Measurements from ENCODE around the gene SMTNL1. TPM values are rescaled to one million over a fixed set of nuclear protein-coding genes. Genes with fewer than 3 reads are reported as not detected.

The SMTNL1 gene
- total and polyA plus RNA-seq, 2 experiments from 2014 or later = 0.89 TPM; not detected in 1

DNA sequence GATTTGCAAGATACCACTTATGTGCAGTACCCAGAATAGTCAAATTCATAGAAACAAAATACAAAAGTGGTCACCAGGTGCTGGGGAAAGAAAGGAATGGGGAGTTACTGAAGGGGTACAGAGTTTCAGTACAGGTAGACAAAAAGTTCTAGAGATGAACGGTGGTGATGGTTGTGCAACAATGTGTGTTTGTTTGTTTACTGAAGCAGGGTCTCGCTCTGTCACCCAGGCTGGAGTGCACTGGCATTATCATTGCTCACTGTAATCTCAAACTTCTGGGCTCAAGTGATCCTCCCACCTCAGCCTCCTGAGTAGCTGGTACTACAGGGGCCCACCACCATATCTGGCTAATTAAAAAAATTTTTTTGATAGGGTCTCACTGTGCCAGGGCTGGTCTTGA, 18.0 kb downstream of the SMTNL1 start:
- Histone ChIP-seq H3K36me3 (peaks cover 46% of the 10 kb centered on the region), H3K27me3 (no peaks in the 10 kb centered on the region), H3K4me1 (ENCODE audit: low read depth) (no peaks in the 10 kb centered on the region), H3K27ac (no peak overlapping the region), H3K9me3 (ENCODE audit: low read depth) (no peaks in the 10 kb centered on the region), H3K4me3 (no peak overlapping the region)
- no peak for DNase-seq (ENCODE audit: low read depth in 1 of 2, low spot score in 1 of 2)
- TF ChIP-seq, protein P1, sequence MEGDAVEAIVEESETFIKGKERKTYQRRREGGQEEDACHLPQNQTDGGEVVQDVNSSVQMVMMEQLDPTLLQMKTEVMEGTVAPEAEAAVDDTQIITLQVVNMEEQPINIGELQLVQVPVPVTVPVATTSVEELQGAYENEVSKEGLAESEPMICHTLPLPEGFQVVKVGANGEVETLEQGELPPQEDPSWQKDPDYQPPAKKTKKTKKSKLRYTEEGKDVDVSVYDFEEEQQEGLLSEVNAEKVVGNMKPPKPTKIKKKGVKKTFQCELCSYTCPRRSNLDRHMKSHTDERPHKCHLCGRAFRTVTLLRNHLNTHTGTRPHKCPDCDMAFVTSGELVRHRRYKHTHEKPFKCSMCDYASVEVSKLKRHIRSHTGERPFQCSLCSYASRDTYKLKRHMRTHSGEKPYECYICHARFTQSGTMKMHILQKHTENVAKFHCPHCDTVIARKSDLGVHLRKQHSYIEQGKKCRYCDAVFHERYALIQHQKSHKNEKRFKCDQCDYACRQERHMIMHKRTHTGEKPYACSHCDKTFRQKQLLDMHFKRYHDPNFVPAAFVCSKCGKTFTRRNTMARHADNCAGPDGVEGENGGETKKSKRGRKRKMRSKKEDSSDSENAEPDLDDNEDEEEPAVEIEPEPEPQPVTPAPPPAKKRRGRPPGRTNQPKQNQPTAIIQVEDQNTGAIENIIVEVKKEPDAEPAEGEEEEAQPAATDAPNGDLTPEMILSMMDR (IDR thresholded peaks at IDR 0.05; ENCODE audit: low read depth, low read length) = no peak

DNA sequence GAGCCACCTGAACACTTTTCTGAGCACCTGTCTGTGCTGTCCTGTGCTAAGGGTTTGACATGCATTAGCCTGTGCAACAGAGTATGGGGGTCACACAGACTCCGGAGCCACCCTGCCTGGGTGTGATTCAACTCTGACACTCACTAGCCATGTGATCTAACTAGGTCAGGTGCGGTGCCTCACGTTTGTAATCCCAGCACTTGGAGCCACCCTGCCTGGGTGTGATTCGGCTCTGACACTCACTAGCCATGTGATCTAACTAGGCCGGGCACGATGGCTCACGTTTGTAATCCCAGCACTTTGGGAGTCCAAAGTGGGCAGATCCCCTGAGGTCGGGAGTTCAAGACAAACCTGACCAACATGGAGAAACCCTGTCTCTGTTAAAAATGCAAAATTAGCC, 18.6 kb downstream of the SMTNL1 start:
- TF ChIP-seq, protein P1 (IDR thresholded peaks at IDR 0.05; ENCODE audit: low read depth, low read length) = no peak
- Histone ChIP-seq H3K4me1 (ENCODE audit: low read depth) (no peaks in the 10 kb centered on the region), H3K9me3 (ENCODE audit: low read depth) (no peaks in the 10 kb centered on the region), H3K27me3 (no peaks in the 10 kb centered on the region), H3K36me3 (peaks cover 46% of the 10 kb centered on the region), H3K4me3 (no peak overlapping the region), H3K27ac (no peak overlapping the region)
- DNase-seq (ENCODE audit: low read depth in 1 of 2, low spot score in 1 of 2) = no peak

DNA sequence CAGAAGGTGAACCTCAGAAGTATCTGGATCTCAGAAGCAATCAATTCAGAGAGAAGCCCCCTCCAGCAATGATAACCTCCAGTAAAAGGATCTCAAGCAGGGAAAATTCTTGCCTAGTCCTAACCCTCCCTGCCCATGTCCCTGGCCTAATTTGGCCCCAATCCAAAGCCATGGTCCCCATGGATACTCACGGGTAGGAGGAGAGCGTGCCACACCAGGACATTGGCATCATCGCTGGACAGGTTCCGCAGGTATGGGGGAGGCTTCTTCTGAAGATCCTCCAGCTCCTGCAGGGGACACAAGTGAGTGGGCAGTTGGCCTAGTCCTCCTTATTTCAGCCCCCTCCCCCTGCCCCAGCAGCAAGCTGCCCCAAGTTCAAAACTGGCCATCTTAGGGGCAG, 22.8 kb downstream of the SMTNL1 start:
- no peaks in the 10 kb centered on the region for H3K27me3 ChIP-seq
- peaks cover 11% of the 10 kb centered on the region for H3K4me1 ChIP-seq (ENCODE audit: low read depth)
- H3K36me3 ChIP-seq = peaks cover 19% of the 10 kb centered on the region
- no peak for DNase-seq (ENCODE audit: low read depth in 1 of 2, low spot score in 1 of 2)
- H3K9me3 ChIP-seq (ENCODE audit: low read depth) = no peaks in the 10 kb centered on the region
- no peak overlapping the region for H3K27ac ChIP-seq
- no peak overlapping the region for H3K4me3 ChIP-seq
- TF ChIP-seq, protein P1 (IDR thresholded peaks at IDR 0.05; ENCODE audit: low read depth, low read length) = no peak

DNA sequence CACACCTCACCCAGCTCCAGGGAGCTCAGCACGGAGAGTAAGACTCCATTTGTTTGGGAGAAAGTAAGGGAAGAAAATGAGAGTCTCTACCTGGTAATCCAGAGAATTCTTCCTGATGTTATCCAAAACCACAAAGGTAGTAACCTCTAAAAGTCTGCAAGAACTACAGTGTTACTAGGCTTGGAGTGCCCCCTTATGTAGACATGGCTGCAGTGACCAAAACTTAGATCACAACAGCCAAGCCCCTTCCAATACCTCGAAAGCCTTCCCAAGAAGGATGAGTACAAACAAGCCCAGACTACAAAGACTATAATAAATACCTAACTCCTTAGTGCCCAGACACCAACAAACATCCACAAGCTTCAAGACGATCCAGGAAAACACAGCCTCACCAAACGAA, 25.2 kb downstream of the SMTNL1 start:
- no peaks in the 10 kb centered on the region for H3K9me3 ChIP-seq (ENCODE audit: low read depth)
- peaks cover 16% of the 10 kb centered on the region for H3K36me3 ChIP-seq
- peak in 1 of 2 donors; percentile 22 for DNase-seq (ENCODE audit: low read depth in 1 of 2, low spot score in 1 of 2)
- H3K4me1 ChIP-seq (ENCODE audit: low read depth) = peaks cover 14% of the 10 kb centered on the region
- H3K27me3 ChIP-seq = no peaks in the 10 kb centered on the region
- H3K27ac ChIP-seq = peak overlapping the region; percentile 71
- H3K4me3 ChIP-seq = no peak overlapping the region
- TF ChIP-seq, protein P1 (IDR thresholded peaks at IDR 0.05; ENCODE audit: low read depth, low read length) = no peak

DNA sequence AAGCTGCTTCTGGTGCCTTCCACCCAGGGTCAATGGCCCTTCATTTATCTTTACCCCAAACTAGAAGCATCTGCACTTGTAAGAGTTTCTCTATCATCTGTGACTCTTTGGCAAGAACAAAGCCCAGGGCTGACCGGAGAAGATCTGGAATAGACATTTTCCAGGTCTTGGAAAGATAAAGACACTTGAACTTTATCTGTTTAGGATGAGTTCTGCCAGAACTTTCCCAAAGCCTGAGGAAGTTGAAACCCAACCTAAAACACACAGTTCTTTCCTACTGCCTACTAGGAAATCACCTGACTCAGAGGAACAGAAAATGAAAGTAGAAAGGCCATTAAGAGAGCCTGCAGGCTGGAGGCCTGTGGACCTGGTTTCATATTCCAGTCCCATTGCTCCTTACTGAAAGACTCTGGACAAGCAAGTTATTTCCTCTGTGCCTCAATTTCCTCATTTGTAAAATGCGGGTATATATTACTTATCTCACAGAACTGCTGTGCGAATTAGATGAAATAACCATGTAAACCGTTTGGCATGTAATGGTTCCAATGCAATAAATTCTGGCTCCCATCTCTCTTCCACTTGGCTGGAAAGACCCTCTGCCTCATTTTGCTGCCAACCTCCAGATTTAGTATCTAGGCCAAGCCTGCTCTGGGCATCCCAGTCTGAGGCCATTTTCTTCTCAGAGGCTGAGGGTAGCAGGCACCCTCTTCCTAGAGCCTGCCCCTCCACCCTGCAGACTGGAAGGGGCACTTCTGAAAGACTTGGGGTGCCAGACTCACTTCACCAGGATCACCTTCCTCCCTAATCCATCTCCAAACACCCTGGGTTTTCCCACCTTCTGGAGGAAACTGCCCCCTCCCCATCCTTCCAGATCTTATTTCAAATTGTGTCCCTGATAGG, 28.9 kb downstream of the SMTNL1 start:
- Histone ChIP-seq H3K36me3 (no peaks in the 10 kb centered on the region), H3K9me3 (ENCODE audit: low read depth) (no peaks in the 10 kb centered on the region), H3K27me3 (no peaks in the 10 kb centered on the region), H3K27ac (peak overlapping the region; percentile 82), H3K4me3 (peak overlapping the region; percentile 87), H3K4me1 (ENCODE audit: low read depth) (peaks cover 13% of the 10 kb centered on the region)
- DNase-seq (ENCODE audit: low read depth in 1 of 2, low spot score in 1 of 2) = peak; percentile 44 to 54
- TF ChIP-seq, protein P1 (IDR thresholded peaks at IDR 0.05; ENCODE audit: low read depth, low read length) = no peak

Measured in cardiac muscle cell (in vitro differentiated cells and primary cell).